HG03457 (cell line): ENCODE measurements around the gene ADCY2.

Experiments used
- ATAC-seq: cut with Tn5 transposase; IDR thresholded peaks from one replicate; pipeline ENCODE4 v1.9.1; 2021; ENCODE audit warnings: moderate number of reproducible peaks; ENCODE audit not compliant: unreplicated experiment

ADCY2 gene

DNA sequence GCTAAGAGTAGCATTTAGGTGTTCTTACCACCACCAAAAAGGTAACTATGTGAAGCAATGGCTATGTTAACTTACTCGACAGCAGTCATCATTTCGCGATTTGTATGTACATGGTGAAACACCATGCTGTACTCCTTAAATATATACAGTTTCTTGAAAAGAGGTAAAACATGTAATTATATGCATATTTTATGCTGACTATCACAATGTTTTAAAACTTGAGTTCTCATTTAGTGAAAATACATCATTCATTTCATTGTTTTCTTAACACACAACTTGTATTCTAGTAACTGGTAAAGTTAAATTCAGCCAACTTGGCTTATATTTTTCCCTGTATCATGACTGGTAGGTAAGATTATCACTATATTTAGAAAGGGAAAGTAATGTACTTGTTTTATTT lies 189.9 kb downstream of the ADCY2 start:
- ATAC-seq: no peak

DNA sequence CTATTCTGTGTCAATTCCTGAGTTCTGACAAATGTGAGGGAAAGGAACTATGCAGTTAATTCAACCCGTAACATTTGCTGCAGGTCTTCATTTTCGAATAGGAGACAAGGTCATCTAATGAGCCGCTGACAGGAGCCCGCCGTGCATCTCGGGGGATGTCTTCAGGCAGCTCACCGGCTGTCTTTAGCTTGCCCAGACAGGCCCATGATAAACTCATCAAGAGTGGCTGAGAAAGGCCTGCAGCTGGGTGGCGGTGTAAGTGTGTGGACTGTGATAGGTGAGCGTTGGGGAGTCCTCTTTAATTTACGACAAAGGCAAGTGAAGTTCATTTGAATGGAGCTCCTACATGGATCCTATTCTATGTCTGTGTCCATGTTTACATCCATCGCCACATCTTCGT lies 190.5 kb downstream of the ADCY2 start:
- ATAC-seq: no peak

DNA sequence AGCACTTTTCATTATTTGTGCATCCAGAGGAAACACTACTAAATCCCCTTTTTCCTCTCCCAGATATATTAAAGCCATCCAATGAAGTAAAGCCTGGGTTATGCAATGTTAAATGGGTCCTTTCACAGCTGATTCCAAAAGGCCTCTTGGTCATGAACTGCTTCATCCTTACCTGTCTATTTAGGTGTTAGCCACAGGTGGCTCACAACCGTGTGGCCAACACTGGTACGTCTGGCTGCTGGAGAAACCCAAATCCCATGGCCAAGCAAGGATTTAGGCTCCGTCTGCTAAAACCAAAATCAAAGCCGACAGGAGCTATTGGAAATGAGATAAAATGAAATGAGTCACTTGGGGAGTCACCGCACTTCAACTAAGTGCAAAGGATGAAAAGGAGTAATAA lies 193.9 kb downstream of the ADCY2 start:
- no peak for ATAC-seq

DNA sequence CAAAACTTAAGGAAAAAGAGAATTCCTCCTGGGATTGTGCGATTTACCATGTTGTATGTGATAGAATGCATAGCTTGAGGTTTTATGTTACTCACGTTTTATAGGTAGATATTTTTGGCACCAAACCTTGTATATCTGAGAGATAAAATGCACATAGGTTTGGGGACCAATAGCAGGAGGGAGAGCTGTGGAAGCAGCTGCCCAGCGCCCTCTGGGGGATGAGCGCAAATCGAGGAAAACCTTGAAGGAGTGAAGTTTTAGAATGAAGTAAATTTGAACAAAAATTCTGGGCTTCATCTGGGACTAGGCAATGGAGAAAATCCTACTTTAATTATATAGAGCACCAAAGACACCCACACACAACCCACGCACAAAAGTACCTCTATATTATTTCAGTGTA lies 197.0 kb downstream of the ADCY2 start:
- no peak for ATAC-seq

DNA sequence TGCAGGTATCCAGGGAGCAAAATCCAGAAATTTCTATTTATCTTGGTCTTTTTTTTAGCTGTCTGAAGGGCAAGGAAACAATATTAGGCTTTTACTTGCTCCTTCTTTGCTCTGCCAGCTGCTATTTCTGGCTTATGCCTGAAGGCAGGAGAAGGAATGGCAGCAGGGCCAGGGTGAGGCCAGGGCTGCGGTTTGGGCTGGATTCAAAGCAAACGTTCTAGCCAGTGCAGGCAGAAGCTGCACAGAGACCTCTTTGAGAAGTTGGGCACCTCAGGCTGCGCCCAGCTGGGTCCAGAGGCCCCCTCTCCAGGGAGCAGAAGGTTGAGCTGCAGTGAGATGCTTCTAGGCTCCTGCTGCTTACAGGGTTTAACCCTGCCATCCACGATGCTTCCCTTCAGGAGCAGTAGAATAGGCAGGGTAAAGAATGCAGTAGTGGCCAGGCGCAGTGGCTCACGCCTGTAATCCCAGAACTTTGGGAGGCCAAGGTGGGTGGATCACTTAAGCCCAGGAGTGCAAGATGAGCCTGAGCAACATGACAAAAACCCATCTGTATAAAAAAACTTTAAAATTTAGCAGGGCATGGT lies 201.2 kb downstream of the ADCY2 start:
- no peak for ATAC-seq

DNA sequence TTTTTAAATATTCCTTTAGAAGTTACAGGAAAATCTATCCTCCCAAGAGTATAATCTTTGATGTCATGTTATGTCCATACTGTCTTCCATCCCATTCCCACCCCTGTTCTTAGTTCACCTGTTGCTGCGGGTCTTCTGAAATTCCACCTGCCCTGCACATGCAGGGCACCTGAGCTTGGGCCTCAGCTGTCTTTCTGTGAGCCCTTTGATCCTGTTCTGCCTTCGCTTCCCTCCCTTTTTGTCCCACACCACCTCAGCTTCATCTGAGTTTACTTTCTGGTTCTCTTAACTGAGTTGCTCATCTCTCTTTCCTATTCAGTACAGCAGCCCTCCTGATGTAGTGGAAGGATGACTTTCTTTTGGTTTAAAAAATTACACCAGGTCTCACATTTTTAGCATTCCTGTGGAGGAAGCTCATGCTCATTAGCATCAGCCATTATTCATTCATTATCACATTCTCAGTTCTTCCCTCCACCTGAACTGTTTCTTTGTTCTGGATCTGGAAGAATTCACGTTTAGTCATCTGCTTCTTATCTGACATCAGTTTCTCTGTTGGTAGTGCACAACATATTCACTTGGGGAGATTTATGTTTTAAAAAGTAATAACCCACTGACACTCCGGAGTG lies 211.0 kb downstream of the ADCY2 start:
- ATAC-seq: no peak

DNA sequence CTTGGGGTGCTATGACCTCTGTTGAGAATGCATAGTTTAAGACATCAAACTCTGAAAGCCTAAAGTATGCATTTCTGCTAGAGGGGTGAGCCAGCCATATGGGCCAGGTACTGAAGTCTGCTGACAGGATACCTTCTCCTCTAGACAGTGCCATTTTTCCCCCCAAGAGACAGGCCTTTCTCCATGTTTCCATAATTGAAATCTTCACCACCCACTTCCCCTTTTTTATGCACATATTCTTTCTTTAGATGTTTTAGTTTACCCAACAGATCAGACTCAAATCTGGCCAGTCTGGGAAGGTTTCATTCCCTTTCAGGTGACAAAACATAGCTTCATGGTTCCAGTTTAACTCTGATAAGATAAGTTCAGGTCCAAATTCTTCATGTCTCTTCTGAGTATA lies 212.8 kb downstream of the ADCY2 start:
- ATAC-seq: no peak

DNA sequence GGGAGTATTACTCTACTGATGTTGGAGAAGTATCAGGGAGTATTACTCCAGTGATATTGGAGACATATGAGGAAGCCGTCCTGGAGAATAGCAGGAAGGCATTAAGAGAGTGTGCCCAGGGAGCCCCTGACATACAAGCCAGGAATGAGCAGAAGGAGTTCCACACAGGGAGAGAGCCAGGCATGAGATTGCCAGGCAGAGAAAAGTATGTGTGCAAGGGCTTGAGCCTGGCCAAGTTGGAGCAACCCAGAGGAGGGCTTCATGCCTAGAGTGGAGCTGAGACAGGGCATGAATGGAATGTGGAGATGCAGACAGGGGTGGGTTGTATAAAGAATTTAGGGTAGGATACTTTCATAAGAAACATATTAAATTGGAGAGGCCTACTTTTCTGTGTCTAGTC lies 213.8 kb downstream of the ADCY2 start:
- no peak for ATAC-seq

DNA sequence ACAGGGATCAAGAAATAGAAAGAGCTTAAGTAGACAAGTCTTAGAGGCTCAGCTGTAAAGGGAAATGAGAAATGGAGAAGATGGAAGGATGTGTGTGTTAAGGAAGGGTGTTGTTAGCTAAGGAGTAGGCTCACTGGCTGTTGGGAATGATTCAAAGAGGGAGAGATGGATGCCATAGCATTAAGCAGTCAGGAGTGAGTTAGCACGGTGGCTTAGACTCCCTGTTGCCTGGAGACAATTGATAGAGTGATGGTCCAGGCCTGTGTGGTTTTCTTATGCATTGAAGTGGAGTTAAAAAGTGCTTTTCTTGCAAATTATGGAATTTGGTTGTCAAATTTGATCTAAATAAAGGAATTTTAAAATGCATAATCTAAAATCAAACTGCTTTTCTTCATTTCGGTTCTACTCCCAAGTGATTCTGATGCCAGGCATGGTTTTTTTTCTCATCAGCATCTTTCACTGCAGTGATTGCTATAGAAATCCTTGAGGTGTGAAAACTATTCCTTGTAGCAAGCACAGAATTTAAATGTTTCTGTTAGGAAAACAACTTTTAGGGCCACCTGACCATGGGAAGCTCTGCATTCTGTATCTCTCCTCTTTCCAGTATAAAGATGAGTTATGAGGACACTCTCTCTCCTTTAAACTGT lies 214.7 kb downstream of the ADCY2 start:
- no peak for ATAC-seq

DNA sequence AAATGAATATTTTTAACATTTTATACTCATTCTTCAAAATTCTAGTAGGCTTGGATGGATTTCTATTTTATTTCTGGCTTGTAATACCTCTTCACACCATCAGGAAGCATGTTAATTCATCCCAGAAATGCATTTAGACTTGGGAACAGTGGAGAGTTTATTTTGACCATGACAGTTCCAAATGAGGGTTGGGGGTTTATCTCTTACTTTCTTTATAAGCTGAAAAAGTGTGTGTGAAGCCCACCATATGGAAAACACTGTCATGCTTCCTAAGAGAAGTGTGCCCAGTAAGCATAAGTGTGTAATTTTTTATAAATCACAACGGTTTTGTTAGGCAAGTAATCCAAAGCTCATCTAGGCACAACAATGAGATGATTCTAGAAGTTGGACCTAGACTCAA lies 215.6 kb downstream of the ADCY2 start:
- ATAC-seq: no peak

DNA sequence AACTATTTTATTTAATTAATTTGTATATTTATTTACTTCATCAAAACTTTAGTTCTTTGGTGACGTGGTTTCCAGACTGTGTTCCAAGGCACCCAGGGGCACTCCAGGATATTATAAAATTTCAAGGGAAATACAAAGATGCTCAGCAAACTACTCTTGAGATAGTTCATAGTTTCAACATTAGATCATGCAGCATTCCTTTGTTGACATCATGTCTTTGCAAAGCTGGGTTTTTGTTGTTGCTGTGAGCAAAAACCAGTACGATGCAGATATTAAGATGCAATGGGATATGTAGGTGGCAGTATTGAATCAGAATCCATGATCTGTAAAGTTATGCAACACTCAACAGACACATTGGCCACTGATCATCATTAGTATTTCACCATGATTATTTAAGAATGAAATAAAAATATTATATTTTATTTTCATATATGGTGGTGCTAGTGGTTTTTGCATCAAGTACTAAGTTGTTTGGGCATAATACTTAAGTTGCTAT lies 219.7 kb downstream of the ADCY2 start:
- no peak for ATAC-seq

DNA sequence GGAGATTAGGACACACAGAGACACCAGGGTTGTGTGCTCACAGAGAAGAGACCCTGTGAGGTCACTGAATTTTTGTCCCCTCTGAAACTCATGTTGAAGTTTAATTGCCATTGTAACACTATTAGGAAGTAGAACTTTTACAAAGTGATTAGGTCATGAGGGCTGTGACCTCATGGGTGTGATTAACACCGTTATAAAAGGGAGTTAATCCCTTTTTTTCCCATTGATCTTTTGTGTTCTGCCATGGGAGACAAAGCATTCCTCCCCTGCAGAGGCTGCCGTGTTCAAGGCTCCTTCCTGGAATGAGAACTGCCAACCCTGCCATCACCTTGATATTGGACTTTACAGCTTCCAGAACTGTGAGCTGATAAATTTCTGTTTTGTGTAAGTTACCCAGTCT lies 221.0 kb downstream of the ADCY2 start:
- ATAC-seq: no peak

DNA sequence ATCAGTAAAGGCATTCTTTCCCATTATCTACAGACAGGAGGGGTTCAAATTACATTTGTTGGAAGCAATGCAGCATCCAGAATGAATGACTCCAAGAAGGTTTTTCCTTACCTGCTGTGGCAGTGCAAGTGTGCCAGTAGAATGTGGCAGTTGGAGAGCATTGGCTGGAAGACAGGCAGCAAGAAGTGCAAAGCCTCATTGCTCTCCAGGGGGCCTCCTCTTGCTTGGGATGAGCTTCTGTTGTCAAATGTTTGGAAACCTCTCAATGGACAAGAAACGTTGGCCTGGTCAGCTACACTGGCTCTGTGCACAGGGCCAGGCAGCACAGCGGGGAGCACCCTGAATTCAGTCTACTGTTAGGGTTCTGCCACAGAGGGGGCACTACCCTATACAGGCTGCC lies 226.6 kb downstream of the ADCY2 start:
- ATAC-seq: no peak

DNA sequence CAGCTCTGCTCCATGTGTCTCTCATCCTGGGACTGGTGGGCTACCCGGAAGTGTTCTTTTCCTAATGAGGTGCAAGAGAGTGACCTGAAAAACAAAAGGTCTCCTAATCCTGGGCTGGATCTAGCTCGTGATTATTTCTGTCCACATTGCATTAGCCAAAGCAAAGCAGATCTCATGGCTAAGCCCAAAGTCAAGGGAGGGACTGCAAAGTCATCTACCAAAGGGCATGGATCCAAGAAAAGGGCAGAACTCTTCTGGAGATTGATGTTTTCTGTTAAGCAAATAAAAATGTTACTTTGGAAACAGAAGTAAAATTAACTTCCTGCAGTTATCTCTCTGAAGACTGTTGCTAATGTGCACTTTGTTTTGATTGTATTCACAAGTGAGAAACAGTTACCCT lies 229.8 kb downstream of the ADCY2 start:
- no peak for ATAC-seq

DNA sequence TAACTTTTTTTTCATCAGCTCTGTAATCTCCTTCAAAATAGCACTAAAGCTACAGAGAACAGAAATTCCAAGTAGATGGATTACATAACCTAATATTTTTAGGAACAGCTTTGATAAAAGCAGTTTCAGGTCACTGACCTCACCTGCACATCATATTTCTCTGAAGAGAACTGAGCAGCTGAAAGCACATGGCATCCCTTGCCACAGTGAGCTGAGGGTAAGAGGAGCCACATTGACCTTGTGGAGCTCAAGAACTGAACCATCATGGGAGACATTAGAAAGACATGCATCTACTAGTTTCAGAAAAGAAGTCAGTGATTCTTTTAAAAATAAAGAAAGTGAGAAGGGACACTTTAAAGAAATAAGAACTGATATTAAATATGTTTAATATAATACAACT lies 232.3 kb downstream of the ADCY2 start:
- ATAC-seq: no peak

DNA sequence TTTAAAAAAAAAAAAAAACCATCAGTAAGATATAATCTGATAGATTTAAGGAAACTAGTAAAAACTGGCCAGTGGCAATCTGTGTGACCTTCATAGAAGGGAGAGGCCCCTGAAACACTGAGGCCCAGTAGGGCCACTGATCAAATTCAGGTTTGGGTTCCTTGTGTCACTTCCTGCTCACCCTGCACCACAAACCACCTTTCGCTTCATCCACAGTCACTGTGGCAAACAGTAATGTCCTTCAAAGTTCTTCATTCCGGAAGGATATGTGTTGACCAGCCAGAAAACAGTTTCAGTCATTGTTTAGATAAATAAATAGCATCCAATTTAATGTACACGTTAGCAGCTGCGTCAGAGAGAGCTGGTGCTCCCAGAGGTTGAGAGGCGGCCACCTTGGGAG lies 232.9 kb downstream of the ADCY2 start:
- ATAC-seq: no peak

DNA sequence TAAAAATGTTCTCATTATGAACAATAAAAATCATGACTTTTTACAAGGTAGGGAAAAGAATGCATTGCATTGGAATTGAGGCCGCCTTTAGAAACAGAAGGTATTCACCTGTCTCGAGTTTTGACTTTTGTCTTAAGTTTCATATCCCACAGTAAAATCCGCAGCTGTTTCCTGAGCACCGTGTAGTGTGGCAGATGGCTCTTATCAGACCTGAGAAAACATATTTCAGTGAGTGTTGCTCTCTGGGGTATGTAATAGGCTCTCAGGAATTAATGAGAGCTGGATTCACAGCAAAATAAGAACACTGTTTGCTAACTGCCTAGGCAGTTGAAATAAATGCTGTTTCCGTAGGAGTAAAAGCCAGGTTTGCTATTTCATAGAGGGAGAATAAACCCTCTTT lies 233.6 kb downstream of the ADCY2 start:
- ATAC-seq: no peak

DNA sequence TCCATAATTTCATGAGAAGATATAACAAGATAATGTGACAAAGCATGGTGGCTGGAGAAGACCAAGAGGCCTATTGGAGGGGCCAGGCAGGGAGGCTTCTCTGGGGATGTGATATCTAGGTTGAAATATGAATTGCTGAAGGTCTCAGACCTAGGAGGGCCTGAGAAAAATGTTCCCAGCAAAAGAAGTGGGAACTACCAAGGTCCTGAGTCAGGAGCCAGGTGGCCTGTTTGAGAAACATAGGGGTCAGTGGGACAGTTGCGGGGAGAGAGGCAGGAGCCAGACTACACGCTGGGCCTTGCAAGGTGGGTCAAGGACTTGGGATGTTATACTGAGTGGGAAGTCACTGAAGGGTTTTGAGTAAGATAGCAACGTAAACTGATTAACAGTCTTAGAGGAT lies 238.9 kb downstream of the ADCY2 start:
- ATAC-seq: no peak

DNA sequence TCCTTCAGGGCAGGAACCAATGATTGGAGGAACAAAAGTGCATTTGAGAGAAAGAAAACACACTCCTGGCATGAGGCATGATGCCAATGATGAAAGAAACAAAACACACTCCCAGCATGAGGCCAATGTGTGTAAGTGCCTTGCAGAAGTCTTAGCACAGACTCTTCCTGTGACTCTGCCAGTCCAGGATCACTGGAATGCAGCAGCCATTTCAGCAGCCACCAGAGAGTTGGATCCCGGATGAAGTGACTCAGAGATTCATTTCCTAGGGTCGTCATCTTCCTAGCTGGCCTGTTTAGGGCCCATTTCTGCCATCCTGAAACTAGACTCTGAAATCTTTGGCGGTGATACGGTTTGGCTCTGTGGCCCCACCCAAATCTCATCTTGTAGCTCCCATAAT lies 242.5 kb downstream of the ADCY2 start:
- no peak for ATAC-seq

DNA sequence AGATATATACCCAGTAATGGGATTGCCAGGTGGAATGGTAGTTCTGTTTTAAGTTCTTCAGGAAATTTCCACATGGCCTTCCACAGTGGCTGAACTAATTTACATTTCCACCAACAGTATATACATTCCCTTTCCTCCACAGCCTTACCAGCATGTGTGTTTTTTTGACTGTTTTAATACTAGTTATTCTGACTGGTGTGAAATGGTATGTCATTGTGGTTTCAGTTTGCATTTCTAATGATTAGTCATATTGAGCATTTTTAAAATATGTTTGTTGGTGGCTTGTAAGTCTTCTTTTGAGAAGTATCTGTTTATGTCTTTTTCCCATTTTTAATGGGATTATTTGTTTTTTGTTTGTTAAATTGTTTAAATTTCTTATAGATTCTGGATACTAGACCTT lies 246.1 kb downstream of the ADCY2 start:
- ATAC-seq: no peak

DNA sequence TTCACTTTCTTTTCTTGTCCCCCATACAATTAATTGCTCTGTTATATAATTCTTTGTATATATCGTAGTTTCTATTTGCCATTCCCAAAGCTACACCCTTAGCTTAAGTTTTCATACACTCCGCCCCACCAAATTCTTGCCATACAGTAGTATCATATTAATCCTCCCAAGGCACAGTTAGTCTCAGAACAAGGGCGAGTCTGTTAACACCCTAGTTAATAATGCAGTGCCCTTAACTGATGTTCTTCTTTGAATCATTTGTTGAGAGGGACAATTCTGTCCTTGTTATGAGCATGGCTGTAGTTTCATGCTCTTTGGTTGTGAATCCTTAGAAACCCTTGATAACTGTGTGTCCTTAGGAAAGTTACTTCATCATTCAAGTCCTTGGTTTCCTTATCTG lies 248.8 kb downstream of the ADCY2 start:
- no peak for ATAC-seq

DNA sequence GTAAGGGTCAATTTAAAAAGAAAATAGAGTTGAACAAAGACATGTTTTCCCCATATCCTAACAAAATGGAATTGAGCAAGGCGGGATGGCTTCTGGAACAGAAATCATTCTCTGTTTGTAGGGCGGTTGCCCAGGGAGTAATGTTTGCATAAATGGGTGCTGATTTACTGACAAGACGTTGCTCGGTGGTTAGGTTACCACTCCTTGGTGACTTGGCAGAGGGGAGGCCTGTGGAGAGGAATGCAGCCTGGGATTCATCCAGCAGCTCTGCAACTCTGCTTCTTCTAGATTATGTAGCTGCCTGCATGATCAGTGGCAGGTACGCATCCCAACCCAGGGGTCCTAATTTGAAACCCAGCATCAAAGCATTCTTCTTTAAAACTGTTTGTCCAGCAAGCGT lies 254.8 kb downstream of the ADCY2 start:
- ATAC-seq: no peak

DNA sequence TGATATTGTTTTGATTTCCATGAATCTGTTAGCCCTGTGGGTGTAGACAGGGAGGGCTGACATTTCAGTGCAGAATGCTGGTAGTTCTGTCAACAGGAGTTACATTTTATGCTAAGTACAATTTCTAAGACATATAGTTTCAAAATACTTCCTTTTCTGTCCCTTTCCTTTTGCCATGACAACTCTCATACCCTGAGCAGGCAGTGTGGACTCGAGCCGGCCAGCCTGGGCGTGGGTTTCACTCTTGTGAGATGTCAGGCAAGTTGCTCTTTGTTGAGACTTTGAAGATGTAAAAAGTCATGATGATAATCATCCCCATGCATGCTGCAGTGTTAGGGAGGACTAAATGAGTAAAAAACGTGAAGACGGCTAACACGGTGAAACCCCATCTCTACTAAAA lies 257.1 kb downstream of the ADCY2 start:
- no peak for ATAC-seq
